ENCODE measurements around the gene GALNT10.

DNA sequence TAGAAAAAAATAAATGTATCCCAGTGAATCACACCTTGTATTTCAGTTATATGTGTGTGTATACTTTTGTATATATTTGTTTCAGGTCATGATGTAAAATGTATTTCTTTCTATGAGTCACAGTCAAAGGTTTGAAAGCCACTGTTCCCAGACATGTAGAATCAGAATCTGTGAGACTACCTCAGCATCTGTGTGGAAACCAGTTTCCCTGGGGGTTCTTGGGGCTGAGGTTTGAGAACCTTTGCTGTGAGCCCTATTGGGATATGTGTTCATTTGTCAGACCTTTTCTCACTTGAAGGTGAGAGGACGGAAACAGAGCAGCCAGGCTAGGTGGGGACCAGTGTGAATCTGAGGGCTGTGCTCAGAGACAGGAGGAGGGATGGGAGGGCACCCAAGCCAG, 176.6 kb downstream of the GALNT10 start:
- TF ChIP-seq, protein P1, sequence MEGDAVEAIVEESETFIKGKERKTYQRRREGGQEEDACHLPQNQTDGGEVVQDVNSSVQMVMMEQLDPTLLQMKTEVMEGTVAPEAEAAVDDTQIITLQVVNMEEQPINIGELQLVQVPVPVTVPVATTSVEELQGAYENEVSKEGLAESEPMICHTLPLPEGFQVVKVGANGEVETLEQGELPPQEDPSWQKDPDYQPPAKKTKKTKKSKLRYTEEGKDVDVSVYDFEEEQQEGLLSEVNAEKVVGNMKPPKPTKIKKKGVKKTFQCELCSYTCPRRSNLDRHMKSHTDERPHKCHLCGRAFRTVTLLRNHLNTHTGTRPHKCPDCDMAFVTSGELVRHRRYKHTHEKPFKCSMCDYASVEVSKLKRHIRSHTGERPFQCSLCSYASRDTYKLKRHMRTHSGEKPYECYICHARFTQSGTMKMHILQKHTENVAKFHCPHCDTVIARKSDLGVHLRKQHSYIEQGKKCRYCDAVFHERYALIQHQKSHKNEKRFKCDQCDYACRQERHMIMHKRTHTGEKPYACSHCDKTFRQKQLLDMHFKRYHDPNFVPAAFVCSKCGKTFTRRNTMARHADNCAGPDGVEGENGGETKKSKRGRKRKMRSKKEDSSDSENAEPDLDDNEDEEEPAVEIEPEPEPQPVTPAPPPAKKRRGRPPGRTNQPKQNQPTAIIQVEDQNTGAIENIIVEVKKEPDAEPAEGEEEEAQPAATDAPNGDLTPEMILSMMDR (IDR thresholded peaks at IDR 0.05; ENCODE audit: low read depth, low read length, poor library complexity, severe bottlenecking) = no peak
- TF ChIP-seq EZH2phosphoT487 (IDR thresholded peaks at IDR 0.05; ENCODE audit: borderline replicate concordance, low read length) = no peak
